Osteocyte (in vitro differentiated cells): ENCODE results near the gene GATA2. TPM values are rescaled to one million over a fixed set of nuclear protein-coding genes. Genes with fewer than 3 reads are reported as not detected.

ENCODE experiments used
- DNase-seq: peaks from one replicate; pipeline ENCODE4 v3.0.0; 2021; ENCODE audit warnings: mixed read lengths; ENCODE audit not compliant: unreplicated experiment; ENCODE audit errors: extremely low spot score
- H3K27ac Mint-ChIP-seq: one replicate; pipeline ENCODE4 v1.8.0; 2021; ENCODE audit warnings: mild to moderate bottlenecking, mixed read lengths; ENCODE audit not compliant: unreplicated experiment
- H3K27me3 Mint-ChIP-seq: one replicate; pipeline ENCODE4 v1.8.0; 2021; ENCODE audit warnings: mixed read lengths; ENCODE audit not compliant: unreplicated experiment
- H3K36me3 Mint-ChIP-seq: one replicate; pipeline ENCODE4 v1.8.0; 2021; ENCODE audit warnings: mixed read lengths; ENCODE audit not compliant: unreplicated experiment
- H3K4me1 Mint-ChIP-seq: one replicate; pipeline ENCODE4 v1.8.0; 2021; ENCODE audit warnings: mixed read lengths; ENCODE audit not compliant: unreplicated experiment
- H3K4me3 Mint-ChIP-seq: one replicate; pipeline ENCODE4 v1.8.0; 2021; ENCODE audit warnings: mild to moderate bottlenecking, moderate library complexity, mixed read lengths; ENCODE audit not compliant: unreplicated experiment
- H3K9me3 Mint-ChIP-seq: one replicate; pipeline ENCODE4 v1.8.0; 2021; ENCODE audit warnings: mixed read lengths; ENCODE audit not compliant: unreplicated experiment
- CTCF ChIP-seq: fragments of 200-600 bp; sonication (generic); IDR thresholded peaks from 2 replicates; pipeline ENCODE4 v1.5.0; 2021; ENCODE audit warnings: antibody characterized with exemption, mild to moderate bottlenecking, moderate library complexity
- total RNA-seq: library from RNA; stranded (reverse); gene quantifications from 2 replicates; pipeline ENCODE4 v1.2.1, GENCODE V29; 2021

GATA2 gene
- total RNA-seq, 1 donor from 2014 or later = 0.67 TPM

GRCh38 chr3:128455786-128456748 lies 36.9 kb downstream of the GATA2 start:
- H3K27ac Mint-ChIP-seq = no peak overlapping the region
- H3K27me3 Mint-ChIP-seq = peaks cover 56% of the 10 kb centered on the region
- H3K4me1 Mint-ChIP-seq = no peaks in the 10 kb centered on the region
- H3K9me3 Mint-ChIP-seq = no peaks in the 10 kb centered on the region
- H3K36me3 Mint-ChIP-seq = no peaks in the 10 kb centered on the region
- no peak overlapping the region for H3K4me3 Mint-ChIP-seq
- no peak for TF ChIP-seq CTCF
- no peak for DNase-seq

- Mint-ChIP-seq H3K9me3 (no peaks in the 10 kb centered on the region), H3K36me3 (no peaks in the 10 kb centered on the region), H3K27ac (no peak overlapping the region), H3K27me3 (peaks cover 61% of the 10 kb centered on the region), H3K4me1 (no peaks in the 10 kb centered on the region), H3K4me3 (no peak overlapping the region)
- no peak for DNase-seq
- TF ChIP-seq CTCF = no peak
Measured at GRCh38 chr3:128455116-128455515, 37.9 kb downstream of the GATA2 start.

GRCh38 chr3:128454310-128454618 lies 38.7 kb downstream of the GATA2 start:
- no peaks in the 10 kb centered on the region for H3K9me3 Mint-ChIP-seq
- H3K36me3 Mint-ChIP-seq = no peaks in the 10 kb centered on the region
- H3K4me3 Mint-ChIP-seq = no peak overlapping the region
- no peak for TF ChIP-seq CTCF
- no peaks in the 10 kb centered on the region for H3K4me1 Mint-ChIP-seq
- no peak for DNase-seq
- H3K27ac Mint-ChIP-seq = no peak overlapping the region
- peaks cover 57% of the 10 kb centered on the region for H3K27me3 Mint-ChIP-seq

GRCh38 chr3:128453501-128454309 lies 39.3 kb downstream of the GATA2 start:
- Mint-ChIP-seq H3K27ac (no peak overlapping the region), H3K4me1 (no peaks in the 10 kb centered on the region), H3K9me3 (no peaks in the 10 kb centered on the region), H3K4me3 (no peak overlapping the region), H3K36me3 (no peaks in the 10 kb centered on the region), H3K27me3 (peaks cover 61% of the 10 kb centered on the region)
- DNase-seq = no peak
- TF ChIP-seq CTCF = no peak
